ENCODE results near the gene DST. TPM values are rescaled to one million over a fixed set of nuclear protein-coding genes. Genes with fewer than 3 reads are reported as not detected.

The DST gene
- total and polyA plus RNA-seq, 2 of the 4 experiments (the other 2 are of a cell fraction) = 97.7 to 452 TPM

GRCh38 chr6:56528412-56528841 is 114.3 kb downstream of the DST start (continued):
- TF ChIP-seq POLR2A (IDR thresholded peaks at IDR 0.05; ENCODE audit: low read depth, low read length) = peak; percentile 24; the same call in 1 of the 2 replicates
- TF ChIP-seq RCOR1 (IDR thresholded peaks at IDR 0.05; ENCODE audit: insufficient replicate concordance, low read length) = no peak
- TF ChIP-seq CHD1 (IDR thresholded peaks at IDR 0.05; ENCODE audit: low read depth, low read length) = no peak
- TF ChIP-seq MAZ (IDR thresholded peaks at IDR 0.05; ENCODE audit: borderline replicate concordance, low read depth, low read length) = no peak
- TF ChIP-seq NFE2L2 (IDR thresholded peaks at IDR 0.05; ENCODE audit: low read depth, low read length) = no peak
- no peak for TF ChIP-seq MAFK (IDR thresholded peaks at IDR 0.05; ENCODE audit: low read depth, low read length)
- TF ChIP-seq BHLHE40 (IDR thresholded peaks at IDR 0.05; ENCODE audit: low read depth, low read length) = peak; percentile 5; the same call in 1 of the 2 replicates
- TF ChIP-seq SMC3 (IDR thresholded peaks at IDR 0.05; ENCODE audit: low read depth, low read length) = no peak
